ENCODE measurements around the gene SIN3A. TPM values are rescaled to one million over a fixed set of nuclear protein-coding genes. Genes with fewer than 3 reads are reported as not detected.
"Not testable (repeated sequence)": the region's sequence is repeated elsewhere in the genome, so short reads cannot be mapped to it uniquely, and the experiment has no call there.

SIN3A gene
- total RNA-seq, 1 experiment from 2014 or later, result 24.9 TPM

DNA sequence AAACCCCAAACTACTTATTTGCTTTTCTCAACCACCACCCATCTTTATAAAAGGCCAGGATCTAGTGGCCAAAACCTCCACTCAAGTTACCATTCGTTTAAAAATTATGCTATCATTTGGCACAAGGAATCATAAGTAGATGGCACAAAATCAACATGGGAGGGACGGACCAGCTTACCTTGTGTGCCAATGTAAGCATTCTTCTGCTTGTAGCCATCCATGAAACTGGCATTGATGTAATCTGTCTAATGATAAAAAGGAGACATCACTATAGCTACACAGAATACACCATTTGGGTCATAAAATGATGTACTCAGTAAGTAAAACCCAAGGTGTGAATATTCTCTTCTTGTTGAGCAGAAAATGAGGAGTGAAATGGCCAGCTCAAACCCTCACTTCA is 28.2 kb upstream of the SIN3A start:
- ATAC-seq (no peak), DNase-seq (no peak)
- Histone ChIP-seq H3K4me3 (ENCODE audit: low read length) (no peak overlapping the region), H3K4me2 (ENCODE audit: low read length) (no peak overlapping the region), H2AFZ (ENCODE audit: low read length) (no peak overlapping the region), H3K27ac (ENCODE audit: low read length) (no peak overlapping the region), H3K9me3 (ENCODE audit: low read length) (no peaks in the 10 kb centered on the region), H3K79me2 (ENCODE audit: low read length) (no peaks in the 10 kb centered on the region), H3K36me3 (ENCODE audit: low read depth, low read length) (peaks cover 9% of the 10 kb centered on the region), H3K4me1 (ENCODE audit: insufficient read depth, low read length) (no peaks in the 10 kb centered on the region), H3K9ac (ENCODE audit: low read length) (no peak overlapping the region), H4K20me1 (ENCODE audit: low read length) (no peaks in the 10 kb centered on the region), H3K9me2 (replicated peaks; ENCODE audit: low read length) (no peaks in the 10 kb centered on the region), H3F3A (ENCODE audit: low read length, unreplicated experiment) (no peaks in the 10 kb centered on the region), H3K27me3 (ENCODE audit: low read length) (no peaks in the 10 kb centered on the region)
- TF ChIP-seq EZH2 (IDR thresholded peaks at IDR 0.05; ENCODE audit: low read length, unreplicated experiment), result no peak
- intact Hi-C loops (cut with micrococcal nuclease), result no loop called here
- CTCF ChIA-PET, result no interaction called here
- no TSS peak for BruUV-seq (replicated peaks)
- POLR2A ChIA-PET (ENCODE audit: unreplicated experiment), result no interaction called here

DNA sequence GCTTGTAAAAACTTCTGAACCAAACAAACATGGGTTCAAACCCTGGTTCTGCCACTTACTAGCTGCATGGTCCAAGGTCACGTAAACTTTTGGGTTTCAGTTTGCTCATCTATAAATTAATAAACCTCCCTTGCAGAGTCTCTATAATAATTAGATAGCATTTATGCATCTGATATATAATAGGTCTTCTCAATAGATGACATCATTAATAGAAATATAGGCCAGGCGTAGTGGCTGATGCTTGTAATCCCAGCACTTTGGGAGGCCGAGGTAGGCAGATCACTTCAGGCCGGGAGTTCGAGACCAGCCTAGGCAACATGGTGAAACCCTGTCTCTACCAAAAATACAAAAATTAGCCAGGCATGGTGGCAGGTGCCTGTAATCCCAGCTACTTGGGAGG is 25.6 kb upstream of the SIN3A start:
- H3K27ac ChIP-seq (ENCODE audit: low read length); H2AFZ ChIP-seq (ENCODE audit: low read length); CTCF ChIA-PET; BruUV-seq (replicated peaks); intact Hi-C loops (cut with micrococcal nuclease); H3K9me3 ChIP-seq (ENCODE audit: low read length); H3K4me2 ChIP-seq (ENCODE audit: low read length); H3K79me2 ChIP-seq (ENCODE audit: low read length); POLR2A ChIA-PET (ENCODE audit: unreplicated experiment); H3K4me3 ChIP-seq (ENCODE audit: low read length); H3K36me3 ChIP-seq (ENCODE audit: low read depth, low read length); DNase-seq; H4K20me1 ChIP-seq (ENCODE audit: low read length); H3K9ac ChIP-seq (ENCODE audit: low read length); H3K9me2 ChIP-seq (replicated peaks; ENCODE audit: low read length); H3K27me3 ChIP-seq (ENCODE audit: low read length); H3K4me1 ChIP-seq (ENCODE audit: insufficient read depth, low read length); H3F3A ChIP-seq (ENCODE audit: low read length, unreplicated experiment); ATAC-seq: not testable (repeated sequence)

DNA sequence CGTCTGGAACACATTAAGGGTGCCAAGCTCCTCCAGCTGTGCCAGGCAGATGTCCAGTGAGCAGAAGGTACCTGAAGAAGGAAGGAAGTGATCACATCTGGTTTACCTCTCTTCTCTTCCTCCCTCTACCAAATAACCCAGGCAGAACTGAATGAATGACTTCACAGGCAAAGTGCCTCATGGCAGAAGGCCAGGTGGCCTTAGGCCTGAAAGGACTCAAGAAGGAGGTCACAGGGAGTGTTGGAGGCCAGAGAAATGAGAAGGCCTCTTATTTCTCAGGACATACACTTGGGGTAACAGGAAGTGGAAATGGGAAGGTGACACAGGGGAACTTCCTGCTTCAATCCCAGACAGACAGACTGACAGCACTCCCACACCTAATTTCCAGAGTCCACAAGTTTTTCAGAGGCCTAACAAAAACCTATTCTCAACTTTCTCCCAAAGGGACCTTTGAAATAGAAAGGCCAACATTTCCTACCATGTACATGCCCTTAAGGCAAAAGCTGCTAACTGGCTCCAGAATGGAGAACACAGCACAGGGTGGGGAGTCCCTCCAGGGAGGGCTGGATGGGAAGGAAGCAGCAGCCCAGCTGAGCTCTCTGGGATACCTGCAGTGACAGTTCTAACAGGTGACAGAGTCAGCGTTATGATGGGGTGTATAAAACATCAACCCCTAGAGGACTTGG is 17.6 kb upstream of the SIN3A start:
- POLR2A ChIA-PET (ENCODE audit: unreplicated experiment), result interaction anchor here (0.6 kb wide), 1 partner anchor 15 kb away, joined by 3 read pairs; no protein-coding TSS in a partner anchor
- CTCF ChIA-PET, result no interaction called here

More for the DNA sequence above, 17.6 kb upstream of the SIN3A start:
- Histone ChIP-seq H2AFZ (ENCODE audit: low read length) (no peak overlapping the region), H3K9me3 (ENCODE audit: low read length) (no peaks in the 10 kb centered on the region), H3K4me3 (ENCODE audit: low read length) (no peak overlapping the region), H3K4me2 (ENCODE audit: low read length) (no peak overlapping the region), H3K9me2 (replicated peaks; ENCODE audit: low read length) (no peaks in the 10 kb centered on the region), H3K4me1 (ENCODE audit: insufficient read depth, low read length) (no peaks in the 10 kb centered on the region), H3K36me3 (ENCODE audit: low read depth, low read length) (peaks cover 3% of the 10 kb centered on the region), H4K20me1 (ENCODE audit: low read length) (no peaks in the 10 kb centered on the region), H3K79me2 (ENCODE audit: low read length) (no peaks in the 10 kb centered on the region), H3K27ac (ENCODE audit: low read length) (no peak overlapping the region), H3K27me3 (ENCODE audit: low read length) (no peaks in the 10 kb centered on the region), H3F3A (ENCODE audit: low read length, unreplicated experiment) (no peaks in the 10 kb centered on the region), H3K9ac (ENCODE audit: low read length) (no peak overlapping the region)
- intact Hi-C loops (cut with micrococcal nuclease), result no loop called here
- DNase-seq, result no peak
- no peak for ATAC-seq
- BruUV-seq (replicated peaks), result no TSS peak
- no peak for TF ChIP-seq EZH2 (IDR thresholded peaks at IDR 0.05; ENCODE audit: low read length, unreplicated experiment)
- TF ChIP-seq, protein P1, sequence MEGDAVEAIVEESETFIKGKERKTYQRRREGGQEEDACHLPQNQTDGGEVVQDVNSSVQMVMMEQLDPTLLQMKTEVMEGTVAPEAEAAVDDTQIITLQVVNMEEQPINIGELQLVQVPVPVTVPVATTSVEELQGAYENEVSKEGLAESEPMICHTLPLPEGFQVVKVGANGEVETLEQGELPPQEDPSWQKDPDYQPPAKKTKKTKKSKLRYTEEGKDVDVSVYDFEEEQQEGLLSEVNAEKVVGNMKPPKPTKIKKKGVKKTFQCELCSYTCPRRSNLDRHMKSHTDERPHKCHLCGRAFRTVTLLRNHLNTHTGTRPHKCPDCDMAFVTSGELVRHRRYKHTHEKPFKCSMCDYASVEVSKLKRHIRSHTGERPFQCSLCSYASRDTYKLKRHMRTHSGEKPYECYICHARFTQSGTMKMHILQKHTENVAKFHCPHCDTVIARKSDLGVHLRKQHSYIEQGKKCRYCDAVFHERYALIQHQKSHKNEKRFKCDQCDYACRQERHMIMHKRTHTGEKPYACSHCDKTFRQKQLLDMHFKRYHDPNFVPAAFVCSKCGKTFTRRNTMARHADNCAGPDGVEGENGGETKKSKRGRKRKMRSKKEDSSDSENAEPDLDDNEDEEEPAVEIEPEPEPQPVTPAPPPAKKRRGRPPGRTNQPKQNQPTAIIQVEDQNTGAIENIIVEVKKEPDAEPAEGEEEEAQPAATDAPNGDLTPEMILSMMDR (conservative IDR thresholded peaks at IDR 0.05; ENCODE audit: low read depth, low read length), result no peak

All from PC-3 (cell line).